ES-I3 (cell line): ENCODE data around the gene ATG4B.
A peak's percentile ranks its signal among the peaks of the same experiment; 100 is the strongest.

Experiments
- H3K36me3 ChIP-seq: 2 replicates; pipeline ENCODE4 v1.6.1; 2013; ENCODE audit warnings: mild to moderate bottlenecking, low read length, control low read depth, moderate library complexity; ENCODE audit not compliant: insufficient read depth
- H3K4me1 ChIP-seq: 2 replicates; pipeline ENCODE4 v1.6.1; 2013; ENCODE audit warnings: mild to moderate bottlenecking, control low read depth, low read length; ENCODE audit not compliant: insufficient read depth
- H3K9ac ChIP-seq: 2 replicates; pipeline ENCODE4 v1.6.1; 2013; ENCODE audit warnings: low read depth, mild to moderate bottlenecking, low read length, moderate library complexity
- H3K9me3 ChIP-seq: 2 replicates; pipeline ENCODE4 v1.6.1; 2013; ENCODE audit warnings: mild to moderate bottlenecking, low read length, moderate library complexity; ENCODE audit not compliant: control insufficient read depth, insufficient read depth

Gene ATG4B

GRCh38 chr2:241673189-241673663 lies 35.7 kb downstream of the ATG4B start:
- no peak overlapping the region for H3K9ac ChIP-seq
- no peaks in the 10 kb centered on the region for H3K4me1 ChIP-seq
- H3K9me3 ChIP-seq: no peaks in the 10 kb centered on the region
- peaks cover 3% of the 10 kb centered on the region; the same call in 1 of the 2 replicates for H3K36me3 ChIP-seq

GRCh38 chr2:241673797-241674725 lies 36.6 kb downstream of the ATG4B start:
- no peaks in the 10 kb centered on the region for H3K4me1 ChIP-seq
- H3K36me3 ChIP-seq: peaks cover 5% of the 10 kb centered on the region
- no peaks in the 10 kb centered on the region for H3K9me3 ChIP-seq
- H3K9ac ChIP-seq: no peak overlapping the region

- no peaks in the 10 kb centered on the region for H3K4me1 ChIP-seq
- H3K9ac ChIP-seq: no peak overlapping the region
- H3K9me3 ChIP-seq: no peaks in the 10 kb centered on the region
- peaks cover 7% of the 10 kb centered on the region for H3K36me3 ChIP-seq
Observed at GRCh38 chr2:241675885-241676284, 38.4 kb downstream of the ATG4B start.

GRCh38 chr2:241676665-241677064 lies 39.2 kb downstream of the ATG4B start:
- Histone ChIP-seq H3K4me1 (no peaks in the 10 kb centered on the region), H3K9ac (no peak overlapping the region), H3K9me3 (no peaks in the 10 kb centered on the region), H3K36me3 (peaks cover 7% of the 10 kb centered on the region)

- H3K9me3 ChIP-seq: no peaks in the 10 kb centered on the region
- H3K36me3 ChIP-seq: peaks cover 7% of the 10 kb centered on the region
- no peaks in the 10 kb centered on the region for H3K4me1 ChIP-seq
- H3K9ac ChIP-seq: no peak overlapping the region
Observed at GRCh38 chr2:241677392-241677791, 39.9 kb downstream of the ATG4B start.

GRCh38 chr2:241678307-241678706 lies 40.8 kb downstream of the ATG4B start:
- H3K9me3 ChIP-seq: no peaks in the 10 kb centered on the region
- H3K9ac ChIP-seq: no peak overlapping the region
- peaks cover 7% of the 10 kb centered on the region for H3K36me3 ChIP-seq
- no peaks in the 10 kb centered on the region for H3K4me1 ChIP-seq

GRCh38 chr2:241678784-241679540 lies 41.5 kb downstream of the ATG4B start:
- H3K9me3 ChIP-seq: no peaks in the 10 kb centered on the region
- no peaks in the 10 kb centered on the region for H3K4me1 ChIP-seq
- peaks cover 7% of the 10 kb centered on the region for H3K36me3 ChIP-seq
- H3K9ac ChIP-seq: no peak overlapping the region

- Histone ChIP-seq H3K9me3 (no peaks in the 10 kb centered on the region), H3K4me1 (no peaks in the 10 kb centered on the region), H3K36me3 (peaks cover 10% of the 10 kb centered on the region), H3K9ac (no peak overlapping the region)
Observed at GRCh38 chr2:241680044-241680443, 42.6 kb downstream of the ATG4B start.

- peaks cover 10% of the 10 kb centered on the region for H3K36me3 ChIP-seq
- no peak overlapping the region for H3K9ac ChIP-seq
- no peaks in the 10 kb centered on the region for H3K9me3 ChIP-seq
- no peaks in the 10 kb centered on the region for H3K4me1 ChIP-seq
Observed at GRCh38 chr2:241680827-241681599, 43.5 kb downstream of the ATG4B start.

- peaks cover 6% of the 10 kb centered on the region; the same call in 1 of the 2 replicates for H3K36me3 ChIP-seq
- no peaks in the 10 kb centered on the region for H3K9me3 ChIP-seq
- H3K4me1 ChIP-seq: no peaks in the 10 kb centered on the region
- H3K9ac ChIP-seq: peak overlapping the region; percentile 99
Observed at GRCh38 chr2:241686324-241686649, 48.8 kb downstream of the ATG4B start.

GRCh38 chr2:241686650-241687425 lies 49.3 kb downstream of the ATG4B start, which contains the start of gene DTYMK:
DTYMK (minus strand) TSS chr2:241686815; CDS start chr2:241686783, 32 bp downstream.
- H3K9me3 ChIP-seq: no peaks in the 10 kb centered on the region
- peak within 1 kb of the TSS; percentile 99 for H3K9ac ChIP-seq
- peaks cover 6% of the 10 kb centered on the region; the same call in 1 of the 2 replicates for H3K36me3 ChIP-seq
- H3K4me1 ChIP-seq: no peaks in the 10 kb centered on the region

GRCh38 chr2:241689306-241689705 lies 51.8 kb downstream of the ATG4B start:
- Histone ChIP-seq H3K9me3 (no peaks in the 10 kb centered on the region), H3K4me1 (no peaks in the 10 kb centered on the region), H3K9ac (no peak overlapping the region), H3K36me3 (peaks cover 4% of the 10 kb centered on the region; the same call in 1 of the 2 replicates)

GRCh38 chr2:241690202-241690717 lies 52.8 kb downstream of the ATG4B start:
- Histone ChIP-seq H3K36me3 (peaks cover 3% of the 10 kb centered on the region; the same call in 1 of the 2 replicates), H3K9ac (no peak overlapping the region)

More at GRCh38 chr2:241690202-241690717, 52.8 kb downstream of the ATG4B start:
- H3K4me1 ChIP-seq: no peaks in the 10 kb centered on the region
- H3K9me3 ChIP-seq: no peaks in the 10 kb centered on the region
